Embryonic facial prominence (tissue), 1 donor: ENCODE data around the gene ALKBH3.
A peak's percentile ranks its signal among the peaks of the same experiment; 100 is the strongest.

Experiments
- DNase-seq: peaks from one replicate; pipeline ENCODE4 v3.0.0-alpha.2; 2016; ENCODE audit errors: extremely low spot score

The ALKBH3 gene

DNA sequence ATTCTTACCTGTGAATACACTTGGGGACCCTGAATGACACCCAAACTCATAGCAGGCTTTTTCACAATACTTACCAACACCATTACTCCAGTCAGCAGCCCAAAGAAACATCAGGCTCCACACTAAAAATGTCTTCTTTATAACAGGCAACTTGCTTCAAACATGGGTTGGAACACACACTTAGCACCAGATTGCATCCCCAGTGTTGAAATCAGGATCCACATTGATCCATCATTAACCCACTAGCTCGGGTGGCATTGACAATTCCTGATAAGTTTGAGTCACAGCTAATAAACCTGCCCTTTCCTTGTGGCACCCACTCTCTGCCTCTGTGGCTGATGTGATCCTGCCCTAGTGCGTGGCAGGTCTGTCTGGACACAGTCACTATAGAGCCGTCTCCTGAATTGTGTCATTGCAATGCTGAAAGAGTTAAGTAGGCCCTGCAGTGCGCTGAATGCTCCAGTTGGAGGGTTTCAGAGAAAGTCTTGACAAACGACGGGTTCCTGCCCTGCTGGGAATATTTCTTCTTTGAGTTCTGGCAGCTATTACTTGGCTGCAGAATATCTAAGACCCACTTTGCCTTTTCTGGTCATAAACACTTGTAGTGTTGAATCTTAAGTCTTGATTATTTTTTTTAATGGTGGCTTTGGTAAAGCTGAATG is 42.2 kb downstream of the ALKBH3 start:
- DNase-seq = no peak

DNA sequence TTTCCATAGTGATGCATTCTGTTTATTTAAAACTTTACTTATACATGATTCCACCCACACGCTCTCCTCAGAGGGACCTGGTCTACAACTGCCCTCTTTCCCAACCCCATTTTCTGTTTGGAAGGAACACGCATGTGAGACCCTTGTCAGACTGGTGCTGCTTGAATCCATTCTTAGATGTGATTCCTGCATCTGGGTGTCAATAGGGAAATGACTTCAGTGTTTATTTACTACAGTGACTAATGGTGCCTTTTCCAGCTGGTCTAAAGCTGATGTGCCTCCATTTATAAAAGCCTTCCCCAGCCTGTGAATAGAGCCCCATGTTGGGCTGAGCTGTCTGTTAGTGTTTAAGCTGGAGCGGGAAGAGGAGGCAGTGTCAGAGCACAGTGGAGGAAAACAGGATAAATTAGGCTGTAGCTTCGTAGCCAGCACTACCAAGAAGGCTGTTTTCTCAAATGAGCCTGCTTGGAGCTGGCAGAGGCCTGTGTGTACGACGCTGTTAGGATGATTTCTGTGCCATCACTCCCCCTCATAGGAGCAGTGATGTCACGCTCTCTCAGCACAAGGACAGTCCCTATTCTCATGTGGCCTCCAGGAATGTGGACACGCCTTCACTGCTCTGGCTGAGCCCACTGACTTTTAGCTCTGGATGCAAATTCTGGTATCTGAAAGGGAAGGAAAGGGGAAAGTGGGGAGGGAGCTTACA is 42.9 kb downstream of the ALKBH3 start:
- DNase-seq = no peak

DNA sequence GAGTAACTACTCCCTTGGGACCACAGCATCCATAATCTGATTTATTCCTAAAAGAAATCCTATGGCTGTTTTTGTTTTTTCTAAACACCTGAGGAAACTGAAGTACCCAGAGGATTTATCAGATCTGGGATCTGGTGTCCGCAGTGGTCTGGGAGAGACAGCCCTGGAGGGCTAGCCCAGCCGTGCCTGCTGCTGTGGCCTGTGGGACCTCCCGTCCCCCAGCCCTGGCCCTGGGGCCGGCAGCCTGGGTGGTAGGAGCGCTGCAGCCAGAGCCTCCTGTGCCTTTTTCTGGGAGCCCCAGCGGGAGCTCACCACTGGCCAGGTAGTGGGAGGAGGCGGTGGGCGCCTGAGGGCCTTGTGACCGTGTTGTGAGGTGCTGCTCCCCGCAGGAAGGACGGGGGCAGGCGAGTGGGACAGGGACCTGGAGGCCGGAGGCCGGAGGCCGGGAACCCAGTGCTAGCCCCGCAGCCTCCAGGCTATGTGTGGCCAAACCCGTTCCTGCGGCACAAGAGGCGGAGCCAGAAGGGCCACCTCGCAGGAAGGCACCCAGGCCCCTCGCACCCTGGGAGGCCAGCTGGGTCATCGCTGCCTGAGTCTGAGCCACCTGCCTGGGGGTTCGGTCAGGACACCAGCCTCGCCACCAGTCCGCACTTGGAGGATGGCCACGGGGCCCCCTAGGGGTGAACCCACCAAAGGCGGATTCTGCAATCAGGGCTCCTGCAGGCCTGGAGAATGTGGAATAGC is 43.7 kb downstream of the ALKBH3 start:
- no peak for DNase-seq

DNA sequence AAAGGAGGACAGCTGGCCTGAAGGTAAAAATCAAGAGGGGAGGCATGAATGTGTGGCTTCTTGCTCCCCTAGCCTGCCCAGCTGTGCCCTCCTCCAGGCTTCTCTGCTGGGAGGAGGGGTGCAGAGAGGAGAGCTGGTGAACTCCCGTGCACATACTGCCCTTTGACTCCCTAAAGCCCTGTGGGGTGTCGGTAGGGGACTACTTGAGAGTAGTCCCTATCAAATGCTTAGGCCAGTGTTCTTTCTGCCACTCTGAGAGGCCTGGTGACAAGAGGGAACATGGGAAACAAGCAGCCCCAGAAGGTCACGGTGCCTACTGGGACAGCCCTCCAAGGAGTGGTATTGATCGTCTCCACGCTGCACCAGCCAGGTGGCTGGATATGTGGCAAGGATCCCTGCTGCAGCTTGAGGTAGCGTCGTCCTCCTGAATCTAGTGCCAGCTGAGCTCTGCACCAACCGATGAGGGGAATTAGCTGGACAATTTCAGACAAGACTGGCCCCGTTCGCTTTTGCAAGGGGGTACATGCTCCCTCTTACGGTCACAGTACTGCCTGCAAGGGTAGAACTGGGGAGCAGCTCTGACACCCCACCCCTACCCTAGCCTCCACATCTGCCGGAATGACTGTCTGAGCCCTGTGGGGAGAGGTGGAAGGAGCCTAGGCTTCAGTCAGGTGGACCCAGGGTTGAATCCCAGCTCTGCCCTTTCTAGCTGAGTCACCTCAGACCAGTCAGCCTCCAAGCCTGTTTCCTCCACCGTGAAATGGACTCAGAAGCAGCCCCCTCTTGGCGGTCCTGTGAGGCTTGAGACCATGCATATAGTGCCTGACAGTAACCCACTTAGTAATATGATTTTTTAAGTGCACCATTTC is 44.7 kb downstream of the ALKBH3 start:
- no peak for DNase-seq

DNA sequence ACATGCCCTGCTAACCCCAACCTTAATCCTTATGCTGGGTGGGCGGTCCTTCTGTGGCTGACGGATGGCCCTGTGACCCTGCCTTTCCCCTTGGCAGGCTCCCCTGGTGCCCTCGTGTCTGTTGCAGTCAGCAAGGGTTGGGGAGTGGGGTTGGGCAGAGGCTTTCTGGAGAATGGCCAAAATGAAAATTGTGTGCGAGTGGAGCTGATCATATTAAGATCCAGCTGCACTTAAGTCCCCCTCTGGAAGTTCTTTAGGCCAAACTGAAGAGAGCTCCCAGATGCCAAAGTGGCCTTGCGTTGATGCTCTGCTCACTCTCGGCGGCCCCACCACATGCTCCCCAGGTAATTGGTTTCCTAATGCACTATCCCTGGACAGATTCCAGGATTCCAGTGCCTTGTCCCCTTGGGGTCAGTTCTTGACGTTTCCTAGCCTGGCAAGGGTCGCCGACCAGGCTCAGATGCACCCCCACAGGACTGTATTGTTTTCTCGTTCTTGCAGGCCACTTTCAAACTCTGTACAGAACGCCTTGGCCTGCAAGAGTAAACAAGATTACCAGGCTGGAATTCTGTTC is 45.4 kb downstream of the ALKBH3 start:
- DNase-seq = no peak

DNA sequence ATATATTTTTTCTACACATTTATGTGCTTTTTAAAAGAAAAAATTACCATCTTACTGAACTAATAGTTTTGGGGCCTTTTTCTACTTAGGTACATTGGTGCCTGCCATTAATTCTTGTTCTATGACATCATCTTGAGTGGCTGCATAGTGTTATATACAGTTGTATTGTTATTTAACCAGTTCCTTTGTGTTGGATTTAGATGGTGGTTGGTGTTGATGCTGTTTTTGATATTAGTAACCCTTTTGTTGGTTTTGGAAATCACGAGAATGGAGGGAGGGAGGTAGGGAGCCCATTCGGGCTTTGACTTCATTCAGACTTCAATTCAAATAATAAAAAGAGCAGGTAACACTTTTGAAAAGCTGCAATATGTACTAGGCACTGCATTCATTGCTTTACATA is 46.4 kb downstream of the ALKBH3 start:
- DNase-seq = no peak

DNA sequence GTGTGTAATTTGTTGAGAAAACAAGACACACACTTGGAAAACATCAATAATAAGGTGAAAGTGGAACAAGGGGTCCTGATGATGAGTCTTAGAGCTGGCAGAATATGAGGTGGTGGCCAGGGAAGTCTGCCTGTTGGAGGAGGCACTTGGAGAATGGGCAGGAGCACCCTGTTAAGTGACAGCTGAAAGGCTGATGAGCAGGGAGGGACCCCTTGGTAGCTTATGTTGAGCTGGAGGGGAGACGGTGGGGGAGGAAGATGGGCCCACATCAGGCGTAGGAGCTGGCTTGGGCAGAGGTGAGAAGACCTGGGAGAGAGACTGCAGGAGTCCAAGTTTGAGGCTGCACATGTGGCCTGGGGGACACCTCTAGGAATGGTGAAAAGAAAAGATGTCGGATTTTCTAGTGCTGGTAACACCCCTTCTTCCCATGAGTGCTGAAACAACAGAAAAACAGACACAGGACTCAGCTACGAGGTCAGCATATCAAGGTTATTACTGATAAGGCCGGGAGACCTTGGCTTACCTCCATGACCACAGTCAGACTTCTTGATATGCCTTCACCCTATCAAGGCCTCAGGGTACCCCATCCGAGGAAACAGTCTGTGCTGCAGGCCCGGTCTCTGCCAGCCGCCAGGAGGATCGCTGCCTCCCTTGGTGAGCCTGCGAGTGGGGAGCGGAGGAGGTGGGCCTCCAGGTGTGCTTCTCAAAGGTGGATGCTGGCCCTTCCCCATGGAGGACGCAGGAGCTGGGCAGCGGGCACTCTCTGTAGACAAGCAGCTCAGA is 47.5 kb downstream of the ALKBH3 start:
- DNase-seq = no peak

DNA sequence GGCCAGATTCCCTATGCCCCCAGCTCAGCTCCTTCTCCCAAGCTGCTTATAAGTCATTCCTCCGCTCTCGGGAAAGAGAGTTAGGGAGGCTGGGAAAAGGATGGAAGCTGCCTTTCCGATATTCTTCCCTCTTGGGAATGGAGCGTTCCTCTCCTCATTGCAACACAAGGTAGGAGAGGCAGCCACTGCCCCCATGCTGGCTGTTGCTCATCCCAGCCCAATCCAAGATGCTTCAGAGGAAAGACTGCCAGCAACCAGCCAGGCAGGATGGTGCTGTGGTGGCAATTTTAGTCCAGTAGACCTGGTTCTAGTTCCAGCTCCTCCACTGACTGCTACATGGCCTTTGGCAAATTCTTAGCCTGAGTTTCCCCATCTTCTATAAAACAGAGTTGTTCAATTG is 48.1 kb downstream of the ALKBH3 start:
- no peak for DNase-seq

DNA sequence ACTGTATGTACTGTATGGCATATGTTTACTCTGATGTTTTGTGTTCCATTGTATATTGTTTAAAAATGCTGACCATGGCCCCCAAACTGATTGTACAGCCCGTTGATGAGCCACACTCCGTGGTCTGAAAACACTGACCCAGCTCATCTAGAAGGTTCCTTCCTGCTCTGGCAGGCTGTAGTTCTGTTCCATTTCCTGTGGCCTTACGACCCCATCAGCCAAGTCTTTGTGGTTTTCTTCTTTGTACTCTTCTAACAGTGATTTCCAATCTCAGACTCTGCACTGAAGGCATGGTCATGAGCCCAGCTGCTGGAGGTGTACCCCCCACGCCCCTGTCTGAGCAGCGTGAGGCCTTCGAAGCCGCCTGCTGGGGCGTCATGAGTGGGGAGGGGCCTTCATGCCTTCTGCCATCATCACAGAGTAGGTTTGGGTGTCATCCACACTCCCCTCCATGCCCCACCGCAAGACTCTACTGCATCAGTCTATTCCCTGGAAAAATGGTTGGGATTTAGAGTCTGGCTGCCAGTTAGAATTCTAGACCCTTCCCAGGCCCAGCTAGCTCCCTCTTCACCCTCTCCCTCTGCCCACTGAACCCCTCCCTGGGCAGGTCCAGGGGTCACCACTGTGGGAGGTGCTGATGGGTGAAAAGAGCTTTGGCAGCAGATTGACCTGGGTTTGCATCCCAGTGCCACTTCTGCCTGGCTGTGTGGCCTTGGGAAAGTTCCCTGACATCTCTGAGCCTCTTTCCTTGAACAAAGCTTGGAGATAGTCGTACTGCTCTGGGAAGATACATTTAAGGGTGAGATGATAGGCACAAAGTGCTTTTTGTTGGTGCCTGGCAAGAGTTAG is 50.5 kb downstream of the ALKBH3 start:
- DNase-seq = no peak

DNA sequence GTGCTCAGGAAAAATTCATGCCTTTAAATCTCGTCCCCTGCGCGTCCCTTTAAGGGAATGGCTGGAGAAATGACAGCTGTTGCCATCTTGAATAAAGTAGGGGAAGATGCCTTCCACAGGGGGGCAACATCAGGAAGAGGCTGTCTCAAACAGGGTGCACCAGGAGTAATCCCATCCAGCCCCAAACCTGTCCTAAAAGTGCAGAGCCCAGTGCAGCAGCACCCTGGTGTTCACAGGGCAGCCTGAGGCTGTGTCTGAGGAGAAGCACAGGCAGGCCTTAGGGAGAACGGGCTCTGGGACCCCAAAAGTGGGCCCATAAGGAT is 51.0 kb downstream of the ALKBH3 start:
- DNase-seq = no peak

DNA sequence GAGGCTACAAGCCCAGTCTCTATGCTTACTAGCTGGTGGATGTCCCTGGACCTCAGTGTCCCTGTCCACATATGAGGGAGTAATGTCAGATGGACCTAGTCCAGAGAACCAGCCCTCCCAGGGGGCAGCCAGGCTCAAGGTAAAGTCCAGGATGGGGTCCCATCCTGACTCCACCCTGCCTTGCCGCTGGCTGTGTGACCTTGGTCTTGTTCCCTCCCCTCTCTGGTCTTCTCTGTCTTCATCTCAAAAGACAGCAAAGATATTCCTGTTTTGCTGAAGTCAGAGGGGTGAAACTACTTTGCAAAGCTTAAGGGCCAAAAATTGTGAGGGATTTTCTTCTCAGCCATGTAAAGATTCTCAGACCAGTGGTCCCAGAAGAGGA is 52.6 kb downstream of the ALKBH3 start:
- DNase-seq = no peak

DNA sequence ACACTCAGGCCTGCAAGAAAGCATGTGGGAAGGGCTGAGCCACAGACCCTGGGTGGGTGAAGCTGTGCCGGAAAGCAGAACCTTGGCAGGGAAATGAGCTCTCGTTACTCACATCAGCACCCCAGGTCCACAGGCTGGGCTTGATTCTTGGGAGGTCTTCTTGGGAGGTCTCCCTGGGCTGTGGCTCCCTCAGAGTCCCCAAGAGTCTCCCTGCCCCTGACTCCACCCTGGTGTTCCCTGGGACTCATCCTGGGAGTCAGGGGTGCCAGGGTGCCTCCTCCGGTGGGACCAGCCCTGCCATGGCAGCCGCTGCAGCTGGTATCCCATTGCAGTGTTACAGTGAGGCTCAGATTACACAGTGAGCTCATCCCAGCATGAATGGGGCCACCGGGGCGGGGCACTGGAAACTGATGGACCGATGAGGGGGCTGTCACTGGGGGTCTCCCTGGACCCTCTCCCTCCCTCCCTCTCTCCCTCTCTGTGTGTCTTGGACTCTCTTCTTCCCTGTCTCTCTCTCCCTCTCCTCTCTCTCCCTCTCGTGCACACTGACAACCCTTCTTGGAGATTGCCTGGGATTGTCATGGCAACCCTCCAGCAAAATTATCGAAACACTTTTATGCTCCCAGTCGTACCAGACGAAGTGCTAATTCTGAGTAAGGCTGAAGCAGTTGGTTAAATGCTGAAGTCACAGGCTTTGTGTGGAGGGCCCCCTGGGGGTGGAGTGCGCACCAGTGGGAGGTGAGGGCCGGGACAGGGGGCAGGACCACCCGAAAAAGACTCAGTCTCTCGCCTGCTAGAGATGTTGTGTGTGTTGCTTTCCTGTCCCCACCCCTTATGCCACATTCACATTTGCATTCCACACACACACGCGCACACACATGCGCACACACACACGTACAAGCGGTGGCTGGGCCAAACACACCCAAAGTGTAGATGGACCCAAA is 53.2 kb downstream of the ALKBH3 start:
- peak; percentile 68 for DNase-seq

DNA sequence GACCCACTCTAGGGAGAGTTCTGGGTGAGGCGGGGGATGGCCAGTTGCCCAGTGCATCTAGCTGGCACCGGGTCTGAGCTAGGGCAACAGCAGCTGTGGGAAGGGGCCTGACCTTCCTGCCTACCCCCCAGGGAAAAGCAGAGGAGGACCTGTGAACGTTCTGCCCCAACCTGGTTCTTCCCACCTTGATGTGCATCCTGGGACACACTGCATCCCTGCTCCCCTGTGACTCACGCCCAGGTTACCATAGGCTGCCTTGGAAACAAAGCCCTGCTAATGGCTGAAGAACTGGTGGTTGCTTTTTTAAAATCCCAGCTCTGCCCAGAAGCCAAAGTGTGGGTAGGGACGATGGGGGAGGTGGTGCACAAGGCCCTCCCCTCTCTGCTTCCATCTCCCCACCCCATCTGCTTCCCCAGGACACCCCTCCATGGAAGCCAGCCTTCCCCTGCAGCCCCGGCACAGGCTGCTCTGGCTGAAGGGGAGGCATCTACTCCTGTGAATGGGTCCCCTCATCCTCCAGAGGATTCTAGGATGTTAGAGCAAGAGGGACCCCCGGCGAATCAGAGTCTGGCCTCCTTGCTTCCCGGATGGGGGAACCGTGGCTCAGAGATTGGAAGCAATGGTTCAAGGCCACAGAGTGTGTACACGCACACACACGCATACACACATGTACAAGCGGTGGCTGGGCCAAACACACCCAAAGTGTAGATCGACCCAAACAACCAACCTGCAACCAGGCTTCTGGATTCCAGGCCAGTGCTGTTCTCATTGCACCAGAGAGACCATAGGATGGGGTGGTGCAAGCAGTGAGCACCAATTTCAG is 54.2 kb downstream of the ALKBH3 start:
- DNase-seq = no peak

DNA sequence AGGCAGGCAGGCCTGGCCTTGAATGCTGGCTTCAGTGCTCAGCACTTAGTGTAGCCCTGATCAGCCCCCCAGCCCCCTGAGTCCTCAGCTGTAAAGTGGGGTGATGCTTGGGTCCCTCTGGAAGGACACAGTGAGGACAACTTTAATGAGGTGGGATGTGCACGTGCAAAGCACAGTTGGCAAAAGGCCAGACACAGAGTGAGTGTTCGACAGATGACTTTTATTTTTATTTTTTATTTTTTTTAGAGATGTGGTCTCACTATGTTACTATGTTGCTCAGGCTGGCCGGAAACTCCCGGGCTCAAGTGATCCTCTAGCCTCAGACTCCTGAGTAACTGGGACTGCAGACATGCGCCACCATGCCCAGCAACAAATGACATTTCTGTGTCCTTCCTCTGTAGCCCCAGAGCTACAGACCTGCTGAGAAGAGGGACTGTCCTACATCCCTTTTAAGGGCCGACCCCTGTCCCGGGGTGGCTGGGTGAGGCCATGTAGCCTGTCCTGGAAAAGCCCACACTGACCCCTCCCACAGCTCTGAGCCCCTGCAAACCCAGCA is 54.9 kb downstream of the ALKBH3 start:
- no peak for DNase-seq

DNA sequence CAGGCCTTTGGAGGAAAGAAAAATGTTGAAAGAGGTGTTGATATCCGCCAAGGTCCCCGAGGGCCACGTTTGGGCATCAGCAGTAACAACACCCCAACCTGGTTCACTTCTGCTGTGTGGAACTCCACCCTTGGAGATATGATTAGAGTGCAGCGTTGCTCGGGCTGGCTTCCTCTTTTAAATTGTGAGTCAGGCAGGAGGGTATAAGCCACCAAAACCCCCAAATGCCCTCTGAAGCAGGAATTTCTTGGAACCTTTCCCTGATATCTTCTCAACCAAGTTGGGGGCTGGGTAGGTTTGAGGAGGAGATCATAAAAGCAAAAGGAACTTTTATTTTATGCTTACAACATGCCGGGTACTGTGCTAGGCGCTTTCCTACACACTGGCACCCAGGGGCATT is 55.4 kb downstream of the ALKBH3 start:
- no peak for DNase-seq

DNA sequence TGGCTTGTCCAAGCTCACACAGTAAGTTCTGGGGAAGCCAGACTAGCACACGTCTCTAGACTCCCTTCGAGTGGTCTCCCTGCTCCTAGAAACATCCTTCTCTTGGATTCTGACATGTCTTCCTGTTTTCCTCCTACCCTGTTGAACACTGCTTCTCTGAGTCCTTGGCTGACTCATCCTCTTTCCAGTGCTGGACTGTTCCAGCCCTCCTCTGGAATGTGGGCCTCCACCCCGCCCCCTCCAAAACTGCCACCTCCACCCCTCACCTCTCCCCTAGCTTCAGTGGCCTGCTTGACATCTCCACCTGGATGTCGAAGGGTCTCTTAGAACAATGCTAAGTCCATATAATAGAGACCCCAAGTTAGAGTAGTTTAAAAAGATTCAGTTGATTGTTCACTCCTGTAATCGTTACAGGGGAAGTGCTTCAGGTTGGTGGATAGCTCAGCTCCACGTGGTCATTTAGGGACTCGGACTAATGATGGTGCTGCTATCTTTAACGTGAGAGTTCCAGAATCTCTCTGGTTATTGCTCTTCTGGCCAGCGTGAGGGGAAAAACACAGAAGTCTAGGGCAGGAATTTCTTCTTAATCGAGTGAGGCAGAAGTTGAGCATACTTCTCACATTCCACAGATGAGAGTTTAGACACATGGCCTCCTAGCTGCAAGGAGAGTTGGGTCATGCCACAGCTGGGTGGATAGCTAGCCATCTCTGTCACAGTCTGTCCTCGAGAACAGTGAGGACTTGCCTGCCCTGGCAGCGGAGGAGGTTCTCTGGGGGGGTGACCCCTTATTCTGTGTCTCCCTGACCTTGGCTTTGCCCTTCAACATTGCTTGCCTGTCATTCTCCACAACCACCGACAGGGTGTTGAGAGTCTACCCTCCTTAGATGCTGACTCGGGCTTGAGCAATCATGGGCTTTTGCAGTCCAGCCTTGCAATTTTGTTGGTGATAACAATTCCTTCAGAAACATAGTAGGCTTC is 57.1 kb downstream of the ALKBH3 start:
- DNase-seq = no peak
